Measurements from ENCODE around the gene SYT14.

DNA sequence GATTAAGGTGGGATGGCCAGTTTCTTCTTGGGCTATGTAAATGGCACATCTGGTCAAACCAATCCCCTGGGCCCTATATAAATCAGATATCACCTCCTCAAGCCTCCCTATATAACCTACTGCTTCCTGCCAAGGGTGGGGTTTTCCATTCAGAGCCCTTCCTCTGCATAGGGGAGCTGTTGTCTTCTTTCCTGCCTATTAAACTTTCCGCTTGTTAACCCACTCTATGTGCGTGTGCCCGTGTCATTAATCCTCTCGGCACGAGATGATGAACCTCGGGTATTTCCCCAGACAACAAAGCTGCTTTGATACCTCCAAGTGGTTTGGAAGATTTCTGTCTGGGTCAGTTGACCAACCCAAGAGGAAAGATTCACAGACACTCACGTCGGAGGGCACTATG lies 275.3 kb downstream of the SYT14 start:
- no peak for TF ChIP-seq GATA2 (IDR thresholded peaks at IDR 0.05; ENCODE audit: low read depth, low read length)
- no peak for TF ChIP-seq GATA3 (IDR thresholded peaks at IDR 0.05; ENCODE audit: low read depth, low read length)

Measured in SH-SY5Y (cell line).